Daoy (cell line): ENCODE data around the gene DIP2C. TPM values are rescaled to one million over a fixed set of nuclear protein-coding genes. Genes with fewer than 3 reads are reported as not detected.

Experiments
- DNase-seq: peaks from one replicate; pipeline ENCODE4 v3.0.0-alpha.2; 2015; ENCODE audit warnings: low read depth
- total RNA-seq: library from RNA; depleted of rRNA; stranded (reverse); fragments of >200 nt; shearing (Covaris generic); gene quantifications from 2 replicates; pipeline ENCODE4 v1.2.3, GENCODE V29; 2014

DIP2C gene
- total RNA-seq, 1 experiment from 2014 or later = 2.7 TPM

DNA sequence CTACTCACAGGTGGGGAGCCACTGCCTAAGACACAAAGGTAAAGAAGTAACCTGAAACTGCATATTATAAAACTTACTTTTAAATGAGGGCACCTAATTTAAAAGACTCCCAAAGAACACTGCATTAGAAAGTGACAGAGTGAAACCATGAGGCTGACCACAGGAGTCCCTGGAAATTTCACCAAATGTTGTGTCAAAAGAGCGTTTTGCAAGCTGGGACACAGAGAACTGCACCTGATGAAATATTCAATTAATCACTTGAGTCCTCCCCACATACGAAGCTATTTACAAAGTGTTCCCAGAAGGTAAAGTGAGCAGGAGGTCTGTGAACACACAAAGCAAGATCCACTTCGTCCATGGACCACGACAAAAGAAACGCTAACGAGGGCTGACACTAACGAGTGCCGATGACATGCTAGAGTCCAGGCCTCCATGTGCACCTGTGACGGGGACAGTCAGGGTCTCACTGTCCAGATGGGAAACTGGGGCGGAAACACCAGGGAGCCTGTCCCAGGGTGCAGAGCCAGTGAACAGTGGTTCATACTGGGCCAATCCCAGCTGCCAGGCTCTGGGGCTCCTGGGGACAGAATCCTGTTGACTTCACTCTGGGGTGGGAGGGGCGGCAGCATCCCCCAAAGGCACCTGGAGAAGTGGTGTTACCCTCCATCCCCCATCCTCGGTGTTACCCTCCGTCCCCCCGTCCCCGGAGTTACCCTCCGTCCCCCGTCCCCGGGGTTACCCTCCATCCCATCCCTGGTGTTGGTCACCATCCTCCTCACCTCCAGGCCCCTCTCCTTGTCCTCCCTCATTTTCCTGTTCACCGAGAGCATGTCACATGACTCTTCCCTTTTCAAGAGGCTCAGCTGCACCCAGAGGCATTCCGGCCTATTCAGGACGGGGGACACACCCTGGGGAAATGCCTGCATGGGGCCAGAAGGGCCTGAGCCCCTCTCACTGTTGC lies 63.4 kb downstream of the DIP2C start:
- no peak for DNase-seq

DNA sequence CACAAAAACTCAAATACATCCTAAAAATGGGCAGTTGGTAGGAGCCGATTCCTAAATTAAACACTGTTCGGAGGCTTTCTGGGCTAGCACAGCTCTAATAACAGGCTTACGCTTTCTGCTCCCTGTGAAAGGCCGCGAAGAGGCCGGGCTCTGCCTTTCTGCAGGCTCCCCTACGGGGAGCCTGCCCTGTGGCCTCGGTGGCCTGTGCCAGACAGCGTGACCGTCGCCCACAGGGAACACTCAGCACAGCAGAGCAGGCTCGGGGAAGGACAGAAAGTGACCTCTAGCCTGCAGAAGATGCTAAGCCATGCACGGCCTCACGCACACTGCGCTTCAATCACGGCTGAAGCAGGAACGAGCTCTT lies 64.2 kb downstream of the DIP2C start:
- peak; percentile 23 for DNase-seq

DNA sequence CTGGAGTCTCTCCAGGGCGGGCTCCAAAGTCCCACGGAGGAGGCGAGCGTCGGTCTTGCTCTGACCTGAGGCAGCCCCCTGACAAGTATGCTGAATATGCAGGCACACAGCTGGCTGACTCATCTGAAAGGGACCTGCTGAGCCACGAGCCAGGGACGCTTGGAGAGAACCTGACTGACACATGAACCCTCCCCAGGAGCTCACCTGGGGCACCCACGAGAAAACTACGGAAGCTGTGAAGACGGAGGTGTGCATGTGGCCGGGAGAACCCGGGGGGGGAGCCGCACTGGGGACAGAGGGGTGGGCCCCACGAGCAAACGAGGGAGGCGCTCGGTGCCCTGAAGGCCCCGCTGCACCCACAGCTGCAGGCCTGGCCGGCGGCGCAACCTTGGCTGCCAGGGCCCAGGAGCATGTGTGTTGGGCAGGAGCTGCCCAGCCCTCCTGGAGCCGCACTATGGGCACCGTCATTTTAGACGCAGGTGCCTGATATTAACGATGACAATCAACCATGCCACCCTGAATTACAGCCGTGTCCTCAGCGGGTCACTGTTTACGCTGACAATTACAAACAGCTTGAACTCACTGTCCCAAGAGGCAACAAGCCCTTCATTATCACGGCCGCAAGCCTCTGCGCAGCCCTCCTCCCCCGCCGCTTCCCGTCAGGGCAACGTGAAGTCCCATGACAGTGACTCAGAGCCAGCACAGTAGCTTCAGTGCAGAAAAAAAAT lies 64.7 kb downstream of the DIP2C start:
- DNase-seq = peak; percentile 83

DNA sequence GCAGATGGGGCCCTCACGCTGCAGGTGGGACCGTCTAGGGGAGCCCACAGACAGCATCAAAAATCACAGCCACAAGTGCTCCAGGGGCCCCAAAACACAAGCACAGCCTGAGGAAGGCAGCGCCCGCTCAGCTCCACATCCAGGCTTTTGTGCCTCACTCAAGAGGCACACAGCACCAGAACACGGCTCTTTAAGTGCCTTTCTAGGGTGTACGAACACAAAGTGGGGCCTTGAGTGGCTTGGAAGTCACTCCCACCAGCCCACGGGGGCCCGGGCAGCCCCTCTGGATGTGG lies 65.2 kb downstream of the DIP2C start:
- DNase-seq = no peak

DNA sequence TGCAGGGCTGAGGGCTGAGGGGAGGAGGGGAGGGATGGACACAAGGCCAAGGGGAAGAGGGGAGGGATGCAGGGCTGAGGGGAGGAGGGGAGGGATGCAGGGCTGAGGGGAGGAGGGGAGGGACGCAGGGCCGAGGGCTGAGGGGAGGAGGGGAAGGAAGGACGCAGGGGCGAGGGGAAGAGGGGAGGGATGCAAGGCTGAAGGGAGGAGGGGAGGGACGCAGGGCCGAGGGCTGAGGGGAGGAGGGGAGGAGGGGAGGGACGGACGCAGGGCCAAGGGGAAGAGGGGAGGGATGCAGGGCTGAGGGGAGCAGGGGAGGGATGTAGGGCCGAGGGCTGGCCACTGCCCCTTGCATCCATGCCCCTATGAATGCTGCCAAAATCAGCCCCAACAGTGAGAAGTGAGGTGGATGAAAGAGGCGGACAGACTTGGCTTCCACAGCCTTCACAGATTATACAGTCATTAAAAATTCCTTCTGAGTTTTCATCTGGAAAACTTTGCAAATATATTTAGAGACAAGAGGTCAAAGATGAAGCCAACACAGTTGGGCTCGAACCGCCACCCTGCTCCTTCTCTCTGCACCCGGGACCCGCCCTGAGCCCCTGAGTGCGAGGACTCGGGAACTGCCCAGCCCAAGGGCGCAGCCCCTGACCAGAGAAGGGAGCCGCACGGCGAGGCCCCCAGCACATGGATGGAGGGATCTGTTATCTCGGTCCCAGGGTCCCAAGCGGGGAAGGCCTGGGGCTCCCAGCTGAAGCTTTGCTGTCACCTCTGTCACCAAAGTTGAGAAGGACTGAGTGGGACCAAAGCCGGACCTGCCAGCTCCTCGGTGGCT lies 65.8 kb downstream of the DIP2C start:
- no peak for DNase-seq

DNA sequence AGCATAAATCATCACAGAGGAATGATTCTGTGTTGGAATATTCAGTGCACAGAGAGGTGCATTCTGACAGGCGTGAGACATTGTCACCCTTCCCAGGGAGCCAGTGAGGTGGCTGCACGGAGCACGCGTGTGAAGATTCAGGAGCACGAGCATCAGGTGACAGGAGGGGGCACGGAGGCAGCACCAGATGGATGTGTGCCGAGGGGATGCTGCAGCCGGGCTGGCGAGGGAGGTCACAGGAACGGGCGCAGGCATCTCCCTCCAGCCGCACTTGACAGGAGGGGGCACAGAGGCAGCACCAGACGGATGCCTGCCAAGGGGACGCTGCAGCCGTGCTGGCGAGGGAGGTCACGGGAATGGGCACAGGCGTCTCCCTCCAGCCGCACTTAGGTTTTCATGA lies 66.5 kb downstream of the DIP2C start:
- no peak for DNase-seq

DNA sequence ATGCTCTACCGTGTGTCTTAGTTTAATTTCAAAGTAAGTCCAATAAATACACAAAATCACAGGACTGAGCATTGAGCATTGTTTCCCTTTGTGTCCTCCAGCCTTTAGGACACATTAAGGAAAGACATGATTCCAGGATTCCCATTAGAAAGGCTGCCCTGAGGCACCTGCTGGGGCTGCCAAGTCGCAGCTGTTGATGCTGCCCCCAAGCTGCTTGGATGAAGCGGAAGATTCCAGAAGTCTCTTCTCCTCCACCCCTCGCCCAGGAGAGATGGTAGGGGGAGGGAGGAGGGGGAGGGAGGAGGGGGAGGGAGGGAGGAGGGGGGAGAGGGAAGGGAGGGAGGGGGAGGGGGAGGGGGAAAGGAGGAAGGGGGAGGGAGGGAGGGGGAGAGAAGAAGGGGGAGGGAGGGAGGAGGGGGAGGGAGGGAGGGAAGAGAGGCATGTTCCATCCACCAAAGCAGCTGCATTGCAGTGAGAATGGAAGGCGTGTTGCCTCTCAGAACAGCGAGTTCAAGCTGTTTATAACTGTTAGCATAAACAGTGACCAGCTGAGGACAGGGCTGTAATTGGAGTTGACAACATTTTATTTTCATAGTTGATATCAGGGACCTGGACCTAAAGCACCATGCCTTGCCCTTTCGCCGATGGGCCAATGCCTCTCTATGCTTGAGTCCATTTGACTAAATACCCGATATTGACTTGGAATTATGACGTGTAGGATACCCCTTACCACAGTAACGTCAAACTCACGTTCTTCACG lies 67.3 kb downstream of the DIP2C start:
- DNase-seq = no peak

DNA sequence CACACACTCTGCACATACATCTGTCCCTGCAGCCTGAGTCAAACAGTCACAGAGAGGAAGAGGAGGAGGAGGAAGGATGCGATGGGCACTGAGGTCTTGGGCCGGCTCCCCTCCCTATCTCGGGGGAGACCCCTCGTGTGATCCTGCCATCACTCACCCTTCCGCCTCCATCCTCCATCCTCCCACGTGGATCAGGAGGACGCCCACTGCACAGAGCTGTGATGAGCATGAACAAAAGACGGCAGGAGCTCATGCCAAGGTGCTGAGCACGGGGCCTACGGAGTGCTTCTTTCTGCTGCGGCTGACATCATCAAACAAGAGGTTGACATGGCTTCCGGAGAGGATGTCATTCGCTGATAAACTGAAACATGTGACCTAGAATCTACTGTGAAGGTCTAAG lies 68.0 kb downstream of the DIP2C start:
- DNase-seq = no peak

DNA sequence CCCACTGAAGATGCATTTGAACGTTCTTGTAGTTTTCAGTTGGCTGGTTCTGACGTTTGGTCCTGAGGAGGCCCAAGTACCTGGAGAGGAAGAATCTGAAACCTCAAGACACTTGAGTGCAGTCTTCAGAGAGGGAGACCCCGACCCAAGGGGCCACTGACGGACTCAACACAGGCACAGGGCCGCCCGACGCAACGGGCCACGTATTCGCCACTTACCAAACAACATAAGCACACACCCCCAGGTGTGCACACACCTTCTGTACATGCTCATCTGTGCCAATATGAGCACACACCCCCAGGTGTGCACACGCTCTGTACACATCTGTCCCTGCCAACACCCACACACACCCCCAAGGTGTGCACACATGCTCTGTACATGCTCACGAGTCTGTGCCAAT lies 68.5 kb downstream of the DIP2C start:
- no peak for DNase-seq

DNA sequence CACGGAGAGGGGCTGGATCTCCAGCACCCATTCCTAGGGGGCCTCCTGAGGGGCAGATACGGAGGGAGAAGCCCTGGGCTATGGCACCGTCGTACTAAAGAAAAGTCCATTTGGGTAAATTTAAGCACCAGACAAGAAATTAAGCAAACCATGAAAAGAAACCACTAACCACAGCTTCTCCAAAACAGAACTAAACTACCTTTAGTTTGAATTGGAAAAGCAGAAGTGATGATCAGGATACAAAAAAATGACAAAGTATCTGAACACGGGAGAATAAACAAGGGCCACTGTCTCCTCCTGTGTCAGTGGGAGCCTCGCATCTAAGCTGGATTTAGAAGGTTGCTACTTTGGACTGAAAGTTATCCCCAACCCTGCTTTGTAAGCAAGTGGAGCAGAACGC lies 69.1 kb downstream of the DIP2C start:
- DNase-seq = no peak

DNA sequence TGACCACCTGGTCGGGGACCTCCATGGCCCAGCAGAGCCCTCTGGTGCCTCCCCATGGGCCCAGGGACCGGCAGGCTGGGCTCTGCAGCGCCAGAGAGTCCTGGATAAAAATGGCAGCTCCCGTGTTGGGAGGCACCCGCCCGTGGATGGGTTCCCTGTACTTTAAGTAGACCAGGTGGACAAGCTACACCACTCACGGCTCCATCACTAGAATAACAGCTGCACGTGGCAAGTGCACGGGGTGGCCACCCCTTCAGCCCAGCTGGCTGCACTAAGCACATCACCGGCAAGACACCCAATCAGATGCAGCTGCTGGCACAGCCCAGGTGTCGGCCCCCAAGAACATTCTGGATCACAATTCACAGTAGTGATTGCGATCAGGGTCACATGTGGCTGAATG lies 69.8 kb downstream of the DIP2C start:
- no peak for DNase-seq

DNA sequence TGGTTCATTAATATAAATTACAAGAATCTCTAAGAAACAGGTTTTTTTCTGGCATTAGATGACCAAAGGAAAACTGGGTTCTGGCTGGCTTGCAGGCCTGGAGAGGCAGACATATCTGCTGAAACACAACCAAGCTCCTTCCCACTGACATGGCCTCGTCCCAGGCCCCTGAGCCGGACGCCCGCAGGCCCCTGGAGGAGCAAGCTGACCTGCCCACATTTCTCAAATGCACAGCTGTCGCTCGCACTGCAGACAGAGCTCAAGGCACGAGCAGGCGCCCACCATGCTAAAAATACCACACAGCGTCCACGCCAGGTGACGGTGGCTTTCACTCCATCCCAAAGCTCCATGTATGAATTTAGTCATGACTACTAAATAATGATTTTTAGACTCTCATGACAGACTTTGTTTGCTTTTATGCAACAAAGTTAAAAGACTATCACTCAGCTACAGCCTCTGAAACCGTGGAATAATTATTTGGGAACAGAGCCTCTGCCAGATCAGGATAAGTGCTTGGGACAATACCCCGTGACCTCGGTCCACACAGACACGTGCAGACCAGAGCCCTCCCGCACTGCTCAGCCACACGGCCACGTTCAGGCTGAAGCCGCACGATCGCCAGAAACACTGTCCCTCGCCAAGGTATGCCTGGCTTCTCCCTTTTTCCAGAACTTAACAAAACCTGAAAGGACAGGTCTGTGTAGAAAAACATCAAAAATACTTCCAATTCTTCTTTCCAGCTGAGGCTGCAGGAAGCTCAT lies 71.1 kb downstream of the DIP2C start:
- DNase-seq = no peak

DNA sequence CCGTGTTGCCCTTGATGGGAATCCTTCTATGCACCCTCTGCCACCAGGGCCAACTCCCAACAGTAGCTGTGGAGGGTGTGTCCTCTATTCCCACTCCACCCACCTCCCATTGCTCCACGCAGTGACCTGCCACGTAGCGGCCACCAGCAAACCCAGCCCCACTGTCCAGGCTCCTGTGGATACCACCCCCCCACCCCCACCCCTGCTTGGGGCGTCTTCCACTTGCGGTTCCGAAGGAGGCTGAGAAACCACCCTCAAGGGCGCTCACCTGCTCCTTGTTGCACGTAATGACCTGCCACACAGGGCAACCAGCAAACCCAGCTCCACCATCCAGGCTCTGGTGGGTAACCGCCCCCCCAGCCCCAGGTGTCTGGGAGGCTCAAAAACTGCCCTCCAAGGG lies 72.0 kb downstream of the DIP2C start:
- DNase-seq = no peak

DNA sequence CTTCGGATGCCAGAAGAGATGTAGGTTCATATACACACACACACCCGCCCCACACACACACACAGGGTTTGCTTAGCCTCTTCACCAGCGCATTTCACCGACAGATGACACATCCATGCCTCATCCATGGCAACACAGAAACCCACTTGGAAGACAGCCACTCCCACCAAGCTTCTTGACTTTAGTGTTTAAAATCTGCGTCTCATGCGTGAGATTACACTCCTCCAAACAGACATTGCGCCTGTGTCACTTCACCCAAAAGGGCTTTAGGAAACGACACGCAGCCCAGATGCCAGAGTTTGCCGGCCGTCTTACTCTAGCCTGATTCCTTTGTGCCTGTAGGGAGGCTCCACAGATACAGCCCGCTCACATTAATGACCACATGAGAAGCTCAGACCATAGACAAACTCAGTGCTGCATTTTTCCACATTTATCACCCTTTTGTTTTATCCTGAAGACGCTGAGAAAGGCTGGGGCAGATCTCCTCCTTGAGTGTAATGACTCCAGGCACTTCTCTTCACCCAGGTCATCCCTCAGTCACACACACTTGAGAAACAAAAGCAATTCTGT lies 73.8 kb downstream of the DIP2C start:
- peak; percentile 83 for DNase-seq

DNA sequence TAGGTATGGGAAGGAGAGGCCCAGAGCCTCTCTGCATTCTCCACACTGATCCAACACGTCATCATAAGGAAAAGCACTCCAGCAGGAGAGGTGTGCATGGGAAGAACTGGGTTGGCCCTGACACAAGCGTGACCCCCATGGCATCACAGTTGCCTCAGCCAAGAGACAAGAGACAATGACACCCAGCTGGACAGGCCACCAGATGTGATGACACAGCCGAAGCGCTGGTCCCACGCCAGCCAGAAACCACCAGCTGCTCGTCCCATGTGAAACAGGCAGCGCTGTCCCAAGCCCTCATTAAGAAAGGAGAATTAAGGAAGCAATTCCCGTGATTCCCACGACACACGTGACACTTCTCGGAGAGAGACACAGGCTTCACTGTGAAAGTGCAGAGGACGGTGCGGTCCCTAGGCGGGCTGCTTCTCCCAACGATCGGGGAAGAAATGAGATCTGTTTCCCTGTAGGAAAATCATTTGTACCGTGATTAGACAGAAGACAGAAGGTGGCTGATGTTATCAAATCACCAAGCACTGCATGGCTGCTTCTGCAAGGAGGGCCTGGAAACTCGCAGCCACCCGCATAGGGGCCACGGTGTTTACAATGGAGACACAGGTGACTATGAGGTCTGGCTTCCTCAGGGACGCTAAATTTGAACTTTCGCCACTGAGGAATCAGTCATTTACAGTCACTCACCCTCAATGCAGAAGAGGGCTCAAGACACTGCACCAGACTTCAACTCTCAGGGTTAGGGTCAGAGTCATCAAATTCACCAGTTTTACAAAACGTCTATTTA lies 74.5 kb downstream of the DIP2C start:
- no peak for DNase-seq

DNA sequence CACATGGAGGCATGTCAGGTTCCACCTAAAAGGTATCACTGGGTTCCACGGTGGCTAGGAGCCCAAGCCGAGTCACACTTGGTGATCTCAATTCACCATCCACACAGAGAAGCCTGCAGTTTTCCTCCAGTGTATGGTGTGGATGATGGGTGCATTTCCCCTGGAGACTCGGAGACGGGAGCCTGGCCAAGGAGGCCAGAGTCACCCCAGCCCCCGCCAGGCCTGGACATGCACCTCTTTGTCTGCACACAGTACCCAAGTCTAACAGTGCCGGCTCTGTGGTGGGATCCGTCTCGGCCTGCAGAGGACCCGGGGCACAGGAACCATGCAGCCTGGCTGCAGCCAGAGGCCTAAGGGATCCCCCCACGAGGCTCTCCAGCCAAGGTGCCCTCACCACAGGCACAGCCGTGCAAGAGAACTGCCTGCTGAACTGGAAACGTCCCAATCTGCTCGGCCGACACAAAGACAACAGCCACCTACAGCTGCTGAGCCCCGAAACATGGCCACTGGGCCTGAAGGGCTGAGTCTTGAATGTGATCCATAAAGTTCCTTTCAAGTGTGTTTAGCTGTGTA lies 75.2 kb downstream of the DIP2C start:
- no peak for DNase-seq

DNA sequence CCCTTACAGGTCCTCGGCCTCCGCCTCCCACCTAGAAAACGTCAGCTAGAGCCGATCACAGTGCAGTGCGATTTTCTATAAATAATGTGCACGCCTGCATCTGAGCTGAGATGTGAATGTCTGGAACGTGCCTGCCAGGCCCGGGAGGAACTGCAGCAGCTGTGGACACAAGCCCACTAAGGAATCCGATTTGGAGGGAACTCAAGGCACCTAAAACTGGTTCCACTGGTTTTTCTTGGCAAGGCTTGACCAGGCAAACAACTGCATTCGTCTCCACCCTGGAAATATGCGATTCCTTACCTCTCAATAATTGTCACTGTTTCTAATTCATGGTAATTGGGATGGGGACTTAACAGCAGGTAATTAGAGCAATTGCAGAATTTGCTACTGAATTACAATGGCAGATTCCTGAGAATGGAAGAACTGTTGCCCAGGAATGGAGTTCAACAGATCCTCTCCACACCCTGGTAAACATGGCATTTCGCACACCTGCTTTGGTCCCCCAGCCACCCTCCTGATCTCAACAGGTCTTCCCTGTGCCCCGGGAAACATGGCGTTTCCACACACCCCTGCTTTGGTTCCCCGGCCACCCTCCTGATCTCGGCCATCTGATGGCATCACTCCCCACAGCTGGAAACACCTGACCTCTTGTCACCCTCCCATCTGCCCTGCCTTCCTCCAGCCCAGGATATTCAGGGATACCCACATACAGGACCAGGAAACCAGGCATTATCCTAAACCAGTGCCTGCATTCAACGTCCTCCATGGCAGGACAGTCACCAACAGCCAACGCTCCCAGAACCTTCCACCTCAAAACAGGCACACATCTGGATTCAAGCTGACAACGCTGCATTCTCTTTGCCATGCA lies 76.0 kb downstream of the DIP2C start:
- no peak for DNase-seq

DNA sequence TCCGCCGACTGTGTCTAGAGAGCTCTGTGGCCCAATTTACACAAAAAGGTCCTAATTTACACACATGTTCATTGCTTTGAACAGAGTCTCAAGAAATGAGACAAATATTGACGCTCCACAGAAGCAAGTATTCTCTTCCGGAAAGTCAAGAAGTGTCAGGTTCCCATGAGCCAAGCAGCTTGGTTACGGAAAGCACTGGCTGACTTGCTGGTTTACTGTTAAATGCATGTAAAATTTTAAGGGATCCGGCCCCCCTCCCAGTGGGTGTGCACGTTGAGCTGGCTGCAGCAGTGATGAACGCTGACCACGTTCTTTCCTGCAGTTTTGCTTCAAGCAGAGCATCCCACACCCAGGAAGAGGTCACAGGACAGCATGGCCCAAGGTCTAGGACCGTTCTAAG lies 76.8 kb downstream of the DIP2C start:
- DNase-seq = no peak
